HTERT RPE-1 (cell line): Measurements from ENCODE around the gene FAM9C.

ENCODE experiments used
- in situ Hi-C: fragments of 300-500 bp; cut with MboI; formaldehyde crosslinking; loops from 4 replicates; pipeline ENCODE4 v1.14.3; 2020; ENCODE audit warnings: low sequenced_read_pairs

The FAM9C gene

GRCh38 chrX:13008851-13009250 lies 35.6 kb downstream of the FAM9C start:
- in situ Hi-C loops, result no loop called here

- in situ Hi-C loops, result no loop called here
These were observed 36.3 kb downstream of the FAM9C start for GRCh38 chrX:13008189-13008533.

GRCh38 chrX:13007519-13008188 lies 36.8 kb downstream of the FAM9C start:
- in situ Hi-C loops, result no loop called here

GRCh38 chrX:13005661-13006473 lies 38.6 kb downstream of the FAM9C start:
- in situ Hi-C loops, result no loop called here

GRCh38 chrX:13001961-13002671 lies 42.3 kb downstream of the FAM9C start:
- in situ Hi-C loops, result no loop called here

GRCh38 chrX:13001097-13001496 lies 43.3 kb downstream of the FAM9C start:
- in situ Hi-C loops, result no loop called here

GRCh38 chrX:13000301-13000811 lies 44.1 kb downstream of the FAM9C start:
- in situ Hi-C loops, result no loop called here

- in situ Hi-C loops, result no loop called here
These were observed 45.0 kb downstream of the FAM9C start for GRCh38 chrX:12999422-12999821.

- in situ Hi-C loops, result no loop called here
These were observed 46.3 kb downstream of the FAM9C start for GRCh38 chrX:12997906-12998687.

GRCh38 chrX:12996934-12997435 lies 47.4 kb downstream of the FAM9C start:
- in situ Hi-C loops, result no loop called here

- in situ Hi-C loops, result no loop called here
These were observed 50.1 kb downstream of the FAM9C start for GRCh38 chrX:12994321-12994720.

GRCh38 chrX:12993826-12994225 lies 50.6 kb downstream of the FAM9C start:
- in situ Hi-C loops, result no loop called here

- in situ Hi-C loops, result no loop called here
These were observed 51.8 kb downstream of the FAM9C start for GRCh38 chrX:12992544-12993118.

GRCh38 chrX:12991575-12991974 lies 52.8 kb downstream of the FAM9C start:
- in situ Hi-C loops, result no loop called here

- in situ Hi-C loops, result no loop called here
These were observed 55.0 kb downstream of the FAM9C start for GRCh38 chrX:12989461-12989860.

GRCh38 chrX:12988797-12989196 lies 55.6 kb downstream of the FAM9C start:
- in situ Hi-C loops, result no loop called here

- in situ Hi-C loops, result no loop called here
These were observed 56.4 kb downstream of the FAM9C start for GRCh38 chrX:12987900-12988594.

- in situ Hi-C loops, result no loop called here
These were observed 57.1 kb downstream of the FAM9C start for GRCh38 chrX:12987340-12987739.

GRCh38 chrX:12986886-12987285 lies 57.5 kb downstream of the FAM9C start:
- in situ Hi-C loops, result no loop called here
